ENCODE data around the gene PPP1R13L. TPM values are rescaled to one million over a fixed set of nuclear protein-coding genes. Genes with fewer than 3 reads are reported as not detected.
A peak's percentile ranks its signal among the peaks of the same experiment; 100 is the strongest.

Gene PPP1R13L
- total RNA-seq (1 to 10 TPM; 3.4 to 4.5 TPM), total RNA-seq (2.9 to 6.5 reads per million in 2 donors)

DNA sequence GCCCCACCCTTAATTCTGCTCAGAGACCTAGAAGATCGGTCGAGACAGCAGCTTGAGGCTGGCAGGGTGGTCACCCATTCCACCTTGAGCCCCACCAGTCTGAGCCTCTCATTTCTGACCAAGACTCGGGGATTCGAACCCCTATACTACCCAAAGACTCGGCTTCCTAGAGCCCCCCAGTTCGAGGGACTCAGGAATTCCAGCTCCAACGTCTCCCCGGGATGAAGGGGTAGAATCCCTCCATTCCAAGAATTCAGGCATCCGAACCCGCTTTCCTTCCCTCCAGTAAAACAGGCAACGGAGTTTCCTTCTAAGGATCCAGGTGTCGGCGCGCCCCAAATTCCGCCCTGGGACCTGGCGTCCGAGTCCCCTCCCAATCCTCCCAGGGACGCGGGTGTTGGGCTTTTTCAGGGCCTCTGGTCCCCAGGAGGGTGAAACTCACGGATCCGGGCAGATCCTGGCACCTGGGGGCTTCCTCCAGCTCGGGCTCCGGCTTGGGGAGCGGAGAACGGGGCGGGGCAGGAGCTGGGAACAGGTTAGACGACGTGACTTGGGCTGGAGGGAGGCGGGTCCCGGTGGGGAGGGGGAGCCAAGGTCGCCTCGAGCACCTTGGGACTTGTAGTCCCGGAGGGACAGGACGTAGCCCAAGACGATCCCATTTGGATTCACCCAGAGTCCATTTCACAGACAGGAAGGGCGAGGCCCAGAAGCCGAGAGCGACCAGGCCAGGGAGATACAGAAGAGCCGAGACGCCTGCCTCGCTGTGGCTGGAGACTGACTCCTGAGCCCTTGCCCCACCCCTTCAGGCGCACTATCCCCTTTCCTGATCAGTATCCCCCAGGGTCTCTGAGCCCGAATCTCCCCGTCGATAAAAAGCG is at the start of gene PPP1R13L:
TSS of gene PPP1R13L (minus strand) at position 513 of the 878 bp plus-strand sequence. CDS start 6,751 bp downstream, outside the sequence.
- Mint-ChIP-seq H3K4me3 (peak within 1 kb of the TSS; percentile 100), H3K27ac (peak within 1 kb of the TSS; percentile 97), H3K4me1 (peaks cover 28% of the 10 kb centered on the region), H3K27me3 (peaks cover 26% of the 10 kb centered on the region), H3K36me3 (ENCODE audit: low read depth) (peaks cover 10% of the 10 kb centered on the region)
- peak in 1 of 3 donors; percentile 29 for DNase-seq
- ATAC-seq, result peak; percentile 9
- no peaks in the 10 kb centered on the region for H3K9me3 ChIP-seq (ENCODE audit: control insufficient read depth, low read length, poor library complexity, severe bottlenecking)

DNA sequence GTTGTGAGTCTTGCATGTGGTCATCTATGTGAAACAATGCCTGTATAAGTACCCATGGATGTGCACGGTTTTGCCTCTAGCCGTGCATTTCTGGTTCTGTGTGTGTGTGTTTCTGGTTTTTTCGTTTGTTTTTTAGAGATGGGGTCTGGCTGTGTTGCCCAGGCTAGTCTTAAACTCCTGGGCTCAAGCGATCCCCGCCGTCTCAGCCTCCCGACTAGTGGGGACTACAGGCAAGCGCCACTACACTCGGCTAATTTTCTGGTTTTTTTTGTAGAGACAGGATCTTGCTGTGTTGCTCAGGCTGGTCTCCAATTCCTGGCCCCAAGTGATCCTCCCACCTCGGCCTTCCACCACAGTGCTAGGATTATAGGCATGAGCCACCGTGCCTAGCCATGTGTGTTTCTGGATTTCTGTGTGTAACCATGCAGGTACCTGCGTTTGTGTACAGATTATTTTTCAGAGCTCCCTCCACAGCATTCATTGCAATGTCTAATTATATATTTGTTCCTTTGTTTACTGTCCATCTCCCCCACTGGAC is 47.0 kb upstream of the PPP1R13L start:
- Mint-ChIP-seq H3K27me3 (no peaks in the 10 kb centered on the region), H3K27ac (peak overlapping the region; percentile 100), H3K4me3 (peak overlapping the region; percentile 96), H3K36me3 (ENCODE audit: low read depth) (peaks cover 5% of the 10 kb centered on the region), H3K4me1 (peaks cover 57% of the 10 kb centered on the region)
- no peak for DNase-seq
- no peak for ATAC-seq
- no peaks in the 10 kb centered on the region for H3K9me3 ChIP-seq (ENCODE audit: control insufficient read depth, low read length, poor library complexity, severe bottlenecking)

DNA sequence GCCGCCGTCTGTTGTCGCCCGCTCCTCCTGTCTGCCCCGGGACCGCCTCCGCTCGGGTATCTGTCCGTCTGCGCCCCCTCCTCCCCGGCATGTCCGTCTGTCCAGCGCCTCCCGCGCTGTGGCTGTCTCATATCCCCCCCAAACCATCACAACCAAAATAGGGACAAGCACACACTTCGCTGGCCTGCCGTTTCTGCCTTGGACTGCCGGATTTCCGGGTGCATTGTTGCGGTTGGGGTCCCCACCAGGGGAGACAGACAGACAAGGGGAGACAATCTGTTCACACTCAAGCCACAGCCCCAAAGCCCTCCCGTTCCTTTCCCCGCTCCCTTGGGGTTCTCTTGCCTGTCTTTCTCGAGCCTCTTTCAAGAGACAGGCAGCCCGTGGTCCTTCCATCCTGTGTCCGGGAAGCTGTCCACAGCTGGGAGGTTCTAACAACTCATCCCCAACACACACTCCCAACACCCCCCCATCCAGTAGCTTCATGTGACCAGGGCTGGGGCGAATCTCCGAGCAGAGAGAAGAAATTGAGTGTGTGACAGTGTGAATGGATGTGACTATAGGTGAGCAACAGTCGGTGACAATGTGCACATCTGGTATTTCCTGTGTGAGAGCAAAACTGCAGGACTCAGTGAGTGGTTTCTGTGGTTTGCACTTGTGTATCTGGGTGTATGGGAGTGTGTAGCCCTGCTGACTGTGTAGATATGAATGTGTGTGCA is 46.4 kb upstream of the PPP1R13L start:
- ATAC-seq (peak; percentile 51), DNase-seq (peak; percentile 45 to 60 (median 45))
- peak overlapping the region; percentile 96 for H3K4me3 Mint-ChIP-seq
- H3K27me3 Mint-ChIP-seq, result no peaks in the 10 kb centered on the region
- no peaks in the 10 kb centered on the region for H3K9me3 ChIP-seq (ENCODE audit: control insufficient read depth, low read length, poor library complexity, severe bottlenecking)
- H3K4me1 Mint-ChIP-seq, result peaks cover 56% of the 10 kb centered on the region
- H3K36me3 Mint-ChIP-seq (ENCODE audit: low read depth), result peaks cover 5% of the 10 kb centered on the region
- H3K27ac Mint-ChIP-seq, result peak overlapping the region; percentile 100

DNA sequence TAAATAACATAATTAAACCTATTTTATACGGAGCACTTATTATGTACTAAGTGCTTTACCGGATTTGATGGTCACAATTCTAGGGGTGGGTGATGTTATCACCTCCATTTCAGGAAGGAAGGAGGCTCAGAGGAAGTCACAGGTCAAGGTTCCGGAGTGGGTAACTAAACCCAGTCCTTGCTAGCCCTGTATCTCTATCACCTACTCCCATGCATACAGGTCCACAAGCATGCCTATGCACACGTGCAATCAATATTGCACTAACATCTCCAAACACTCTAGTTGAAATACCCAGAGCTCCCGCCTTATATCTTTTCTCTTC is 45.1 kb upstream of the PPP1R13L start:
- peak in 1 of 3 donors; percentile 23 for DNase-seq
- no peaks in the 10 kb centered on the region for H3K9me3 ChIP-seq (ENCODE audit: control insufficient read depth, low read length, poor library complexity, severe bottlenecking)
- peak; percentile 43 for ATAC-seq
- Mint-ChIP-seq H3K27ac (peak overlapping the region; percentile 100), H3K36me3 (ENCODE audit: low read depth) (peaks cover 5% of the 10 kb centered on the region), H3K4me3 (peak overlapping the region; percentile 93), H3K27me3 (no peaks in the 10 kb centered on the region), H3K4me1 (peaks cover 55% of the 10 kb centered on the region)

GRCh38 chr19:45448887-45449299 is 44.0 kb upstream of the PPP1R13L start:
- Mint-ChIP-seq H3K27ac (peak overlapping the region; percentile 100), H3K4me3 (peak overlapping the region; percentile 93), H3K27me3 (no peaks in the 10 kb centered on the region), H3K4me1 (peaks cover 60% of the 10 kb centered on the region), H3K36me3 (ENCODE audit: low read depth) (peaks cover 5% of the 10 kb centered on the region)
- no peaks in the 10 kb centered on the region for H3K9me3 ChIP-seq (ENCODE audit: control insufficient read depth, low read length, poor library complexity, severe bottlenecking)
- DNase-seq (no peak), ATAC-seq (no peak)

DNA sequence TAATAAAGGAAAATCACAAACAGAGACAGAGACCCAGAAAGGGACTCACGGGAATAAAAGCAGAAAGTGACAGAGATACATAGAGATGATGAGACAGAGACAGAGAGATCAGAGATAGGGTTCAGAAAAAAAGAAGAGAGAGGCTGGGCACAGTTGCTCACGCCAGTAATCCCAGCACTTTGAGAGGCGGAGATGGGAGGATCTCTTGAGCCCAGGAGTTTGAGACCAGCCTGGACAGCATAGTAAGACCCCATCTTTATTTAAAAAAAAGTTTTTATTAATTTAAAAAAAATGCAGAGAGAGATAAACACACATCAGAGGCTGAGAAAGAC is 43.5 kb upstream of the PPP1R13L start:
- DNase-seq (no peak), ATAC-seq (no peak)
- Mint-ChIP-seq H3K27me3 (no peaks in the 10 kb centered on the region), H3K4me1 (peaks cover 59% of the 10 kb centered on the region), H3K27ac (peak overlapping the region; percentile 100), H3K4me3 (peak overlapping the region; percentile 78), H3K36me3 (ENCODE audit: low read depth) (peaks cover 5% of the 10 kb centered on the region)
- no peaks in the 10 kb centered on the region for H3K9me3 ChIP-seq (ENCODE audit: control insufficient read depth, low read length, poor library complexity, severe bottlenecking)

GRCh38 chr19:45446944-45447343 is 42.1 kb upstream of the PPP1R13L start:
- Mint-ChIP-seq H3K4me3 (no peak overlapping the region), H3K27ac (peak overlapping the region; percentile 100), H3K36me3 (ENCODE audit: low read depth) (peaks cover 5% of the 10 kb centered on the region), H3K27me3 (no peaks in the 10 kb centered on the region), H3K4me1 (peaks cover 63% of the 10 kb centered on the region)
- H3K9me3 ChIP-seq (ENCODE audit: control insufficient read depth, low read length, poor library complexity, severe bottlenecking), result no peaks in the 10 kb centered on the region
- no peak for DNase-seq
- no peak for ATAC-seq

GRCh38 chr19:45446295-45446694 is 41.4 kb upstream of the PPP1R13L start:
- Mint-ChIP-seq H3K27ac (peak overlapping the region; percentile 97), H3K27me3 (no peaks in the 10 kb centered on the region), H3K4me3 (peak overlapping the region; percentile 43), H3K4me1 (peaks cover 57% of the 10 kb centered on the region), H3K36me3 (ENCODE audit: low read depth) (peaks cover 5% of the 10 kb centered on the region)
- no peaks in the 10 kb centered on the region for H3K9me3 ChIP-seq (ENCODE audit: control insufficient read depth, low read length, poor library complexity, severe bottlenecking)
- no peak for ATAC-seq
- DNase-seq, result no peak

GRCh38 chr19:45445139-45445538 is 40.3 kb upstream of the PPP1R13L start:
- no peak for DNase-seq
- H3K9me3 ChIP-seq (ENCODE audit: control insufficient read depth, low read length, poor library complexity, severe bottlenecking), result no peaks in the 10 kb centered on the region
- H3K36me3 Mint-ChIP-seq (ENCODE audit: low read depth), result peaks cover 5% of the 10 kb centered on the region
- H3K4me3 Mint-ChIP-seq, result peak overlapping the region; percentile 66
- H3K27ac Mint-ChIP-seq, result peak overlapping the region; percentile 97
- peaks cover 59% of the 10 kb centered on the region for H3K4me1 Mint-ChIP-seq
- ATAC-seq, result no peak
- H3K27me3 Mint-ChIP-seq, result no peaks in the 10 kb centered on the region

DNA sequence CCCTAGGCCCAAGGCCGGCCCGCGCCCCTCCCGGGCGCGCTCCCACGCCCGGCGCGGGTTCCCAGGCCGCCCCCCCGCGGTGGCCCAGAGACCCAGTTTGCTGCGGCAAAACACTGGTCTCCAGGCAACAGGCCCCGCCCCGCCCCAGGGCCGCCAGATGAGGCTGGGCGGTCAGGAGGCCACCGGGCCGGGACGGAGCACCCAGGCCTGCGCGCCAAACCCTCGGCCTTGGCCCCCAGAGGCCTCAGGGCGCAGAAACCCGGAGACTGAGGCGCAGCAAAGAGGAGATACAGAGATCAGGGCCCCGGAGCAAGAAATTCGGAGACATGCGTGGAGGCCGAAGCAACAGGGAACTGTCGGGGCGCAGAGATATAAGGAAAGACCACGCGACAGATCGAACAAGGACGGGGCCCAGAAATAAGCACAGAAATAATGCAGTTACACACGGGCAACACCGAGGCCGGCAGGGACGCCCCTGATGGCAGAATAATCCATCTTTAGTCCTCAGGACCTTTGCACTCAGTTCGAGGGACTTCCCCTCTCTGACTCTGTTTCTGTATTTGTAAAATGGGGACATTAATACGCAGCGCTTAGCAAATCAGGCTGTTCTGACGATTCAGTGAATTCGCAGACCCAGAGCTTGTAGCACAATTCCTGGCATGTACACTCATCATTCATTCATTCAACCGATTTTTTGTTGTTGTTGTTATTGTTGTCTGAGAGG is 39.6 kb upstream of the PPP1R13L start:
- Mint-ChIP-seq H3K27me3 (no peaks in the 10 kb centered on the region), H3K36me3 (ENCODE audit: low read depth) (peaks cover 5% of the 10 kb centered on the region), H3K4me1 (peaks cover 56% of the 10 kb centered on the region), H3K4me3 (peak overlapping the region; percentile 98), H3K27ac (peak overlapping the region; percentile 97)
- ATAC-seq, result peak; percentile 69
- peak; percentile 77 to 86 (median 81) for DNase-seq
- no peaks in the 10 kb centered on the region for H3K9me3 ChIP-seq (ENCODE audit: control insufficient read depth, low read length, poor library complexity, severe bottlenecking)

GRCh38 chr19:45443462-45444317 is 38.8 kb upstream of the PPP1R13L start:
- H3K9me3 ChIP-seq (ENCODE audit: control insufficient read depth, low read length, poor library complexity, severe bottlenecking), result no peaks in the 10 kb centered on the region
- ATAC-seq (peak; percentile 4), DNase-seq (peak; percentile 32 to 49 (median 48))
- peaks cover 5% of the 10 kb centered on the region for H3K36me3 Mint-ChIP-seq (ENCODE audit: low read depth)
- no peaks in the 10 kb centered on the region for H3K27me3 Mint-ChIP-seq
- H3K4me1 Mint-ChIP-seq, result peaks cover 50% of the 10 kb centered on the region
- H3K4me3 Mint-ChIP-seq, result peak overlapping the region; percentile 98
- H3K27ac Mint-ChIP-seq, result peak overlapping the region; percentile 97

DNA sequence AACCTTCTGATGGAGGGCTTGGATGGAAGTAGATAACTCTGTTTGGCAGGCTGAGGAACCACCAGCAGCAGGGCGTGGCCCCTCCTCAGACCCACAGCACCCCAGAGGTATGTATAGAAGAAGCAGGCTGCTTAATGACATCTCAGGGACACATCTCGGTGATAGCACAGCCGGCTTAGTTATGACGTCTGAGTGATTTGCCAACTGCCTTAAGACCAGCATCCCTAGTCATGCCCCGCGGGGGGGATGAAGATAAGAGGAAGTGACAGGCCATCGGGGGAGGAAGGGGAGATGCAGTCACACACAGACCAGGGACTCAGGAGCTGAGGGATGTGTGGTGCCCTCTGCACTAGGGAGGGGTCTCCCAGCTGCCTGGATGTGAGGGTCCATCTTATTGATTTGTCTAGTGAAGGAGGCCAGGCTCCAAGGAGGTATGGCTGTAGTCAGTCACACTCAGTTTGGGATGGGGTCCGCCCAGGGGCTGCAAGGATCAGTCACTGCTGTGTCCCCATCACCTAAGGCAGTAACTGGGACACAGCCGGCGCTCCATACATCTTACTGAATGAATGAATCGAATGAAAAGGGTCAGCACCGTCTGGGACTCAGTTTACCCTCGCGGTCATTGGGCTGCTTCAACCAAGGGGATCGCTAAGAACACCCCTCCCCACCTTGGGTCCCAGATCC is 38.1 kb upstream of the PPP1R13L start:
- no peaks in the 10 kb centered on the region for H3K27me3 Mint-ChIP-seq
- DNase-seq (peak in 2 of 3 donors; percentile 27 to 32), ATAC-seq (peak; percentile 32)
- H3K9me3 ChIP-seq (ENCODE audit: control insufficient read depth, low read length, poor library complexity, severe bottlenecking), result no peaks in the 10 kb centered on the region
- peaks cover 3% of the 10 kb centered on the region for H3K36me3 Mint-ChIP-seq (ENCODE audit: low read depth)
- H3K4me3 Mint-ChIP-seq, result peak overlapping the region; percentile 98
- peak overlapping the region; percentile 97 for H3K27ac Mint-ChIP-seq
- peaks cover 45% of the 10 kb centered on the region for H3K4me1 Mint-ChIP-seq
